GM12891 (cell line): ENCODE data around the gene PTPN4.

Experiments used
- PAX5 ChIP-seq: IDR thresholded peaks from 2 replicates; pipeline ENCODE4 v1.6.1; 2011; ENCODE audit warnings: low read length, moderate library complexity, mild to moderate bottlenecking; ENCODE audit not compliant: insufficient read depth, severe bottlenecking
- POLR2A ChIP-seq: IDR thresholded peaks from 2 replicates; pipeline ENCODE4 v1.6.1; 2011; ENCODE audit warnings: low read depth, low read length, control low read depth
- POLR2AphosphoS5 ChIP-seq: IDR thresholded peaks from 2 replicates; pipeline ENCODE4 v1.6.1; 2011; ENCODE audit warnings: low read depth, low read length, control low read depth
- TAF1 ChIP-seq: IDR thresholded peaks from 2 replicates; pipeline ENCODE4 v1.6.1; 2011; ENCODE audit warnings: low read depth, low read length, control low read depth

DNA sequence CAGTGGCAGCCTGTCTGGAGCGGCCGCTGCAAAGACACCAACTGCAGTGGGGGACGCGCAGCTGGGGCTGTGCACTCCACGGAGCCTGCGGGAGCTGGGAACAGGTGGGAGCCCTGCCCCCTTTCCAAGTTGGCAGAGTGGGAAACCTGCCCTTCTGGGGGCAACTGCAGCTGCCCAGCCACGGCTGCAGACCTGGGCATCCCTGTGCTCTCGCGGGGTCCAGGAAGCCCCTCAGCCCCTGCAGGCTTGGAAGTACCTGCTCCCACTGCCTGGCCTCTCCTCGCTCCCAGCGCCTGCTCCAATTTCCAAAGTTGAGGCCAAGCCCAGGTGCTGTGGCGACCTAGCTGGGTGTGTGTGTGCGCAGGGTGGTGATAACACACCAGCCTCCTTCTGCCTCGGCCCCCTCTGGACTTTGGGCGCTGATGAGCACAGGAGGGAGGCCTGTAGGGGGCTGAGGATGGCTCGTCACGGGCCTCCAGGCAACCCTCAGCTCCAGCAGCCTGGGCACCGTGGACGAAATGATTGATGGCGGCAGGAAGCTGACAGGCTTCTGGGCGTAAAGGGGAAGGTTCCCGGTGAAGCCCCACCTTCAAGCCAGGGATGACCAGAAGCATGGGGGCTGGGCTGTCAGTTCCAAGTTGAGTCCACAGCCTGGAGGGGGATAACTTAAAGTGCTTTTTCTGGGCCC is 76.9 kb downstream of the PTPN4 start:
- TF ChIP-seq POLR2A (no peak), POLR2AphosphoS5 (no peak), TAF1 (no peak), PAX5 (no peak)
